ACHN (cell line): ENCODE measurements around the gene DHRS2.
A peak's percentile ranks its signal among the peaks of the same experiment; 100 is the strongest.
"Not testable (repeated sequence)": the region's sequence is repeated elsewhere in the genome, so short reads cannot be mapped to it uniquely, and the experiment has no call there.

Source experiments
- DNase-seq: peaks from one replicate; pipeline ENCODE4 v3.0.0-alpha.2; 2015
- in situ Hi-C: cut with HindIII; loops from 2 replicates; pipeline ENCODE4 v1.10.0; 2017; ENCODE audit warnings: low sequenced_read_pairs, low pct_ligation_motif_present, low pct_unique_long_range_greater_than_20kb

Gene DHRS2

GRCh38 chr14:23629832-23630396, 6.2 kb upstream of the DHRS2 start:
- in situ Hi-C loops = no loop called here
- DNase-seq = no peak

- no peak for DNase-seq
- in situ Hi-C loops = no loop called here
Measured at GRCh38 chr14:23630687-23631086, 5.5 kb upstream of the DHRS2 start.

GRCh38 chr14:23631234-23631633, 4.9 kb upstream of the DHRS2 start:
- DNase-seq = no peak
- in situ Hi-C loops = no loop called here

GRCh38 chr14:23631702-23632460, 4.3 kb upstream of the DHRS2 start:
- in situ Hi-C loops = no loop called here
- DNase-seq = peak; percentile 59

- in situ Hi-C loops = no loop called here
- DNase-seq = no peak
Measured at GRCh38 chr14:23632461-23633159, 3.6 kb upstream of the DHRS2 start.

GRCh38 chr14:23633160-23633701, 2.9 kb upstream of the DHRS2 start:
- DNase-seq = no peak
- in situ Hi-C loops = no loop called here

GRCh38 chr14:23634698-23635412, 1.3 kb upstream of the DHRS2 start:
- DNase-seq, in situ Hi-C loops: not testable (repeated sequence)

GRCh38 chr14:23637312-23637654, 1.1 kb downstream of the DHRS2 start:
- DNase-seq, in situ Hi-C loops: not testable (repeated sequence)

GRCh38 chr14:23637655-23638413, 1.7 kb downstream of the DHRS2 start:
- DNase-seq, in situ Hi-C loops: not testable (repeated sequence)

GRCh38 chr14:23638414-23639047, 2.4 kb downstream of the DHRS2 start:
- in situ Hi-C loops = no loop called here

GRCh38 chr14:23639048-23639890, 3.1 kb downstream of the DHRS2 start:
- in situ Hi-C loops = no loop called here
- no peak for DNase-seq

More at GRCh38 chr14:23638414-23639047, 2.4 kb downstream of the DHRS2 start:
- no peak for DNase-seq

- in situ Hi-C loops = no loop called here
Measured at GRCh38 chr14:23639891-23640523, 3.8 kb downstream of the DHRS2 start.

GRCh38 chr14:23640524-23641141, 4.5 kb downstream of the DHRS2 start:
- DNase-seq = no peak
- in situ Hi-C loops = no loop called here

More at GRCh38 chr14:23639891-23640523, 3.8 kb downstream of the DHRS2 start:
- no peak for DNase-seq

GRCh38 chr14:23641180-23641914, 5.2 kb downstream of the DHRS2 start:
- in situ Hi-C loops = no loop called here

GRCh38 chr14:23641915-23642588, 5.9 kb downstream of the DHRS2 start:
- in situ Hi-C loops = no loop called here
- DNase-seq = no peak

More at GRCh38 chr14:23641180-23641914, 5.2 kb downstream of the DHRS2 start:
- DNase-seq = no peak
